GM12878 (cell line): Measurements from ENCODE around the gene LARP4B. TPM values are rescaled to one million over a fixed set of nuclear protein-coding genes. Genes with fewer than 3 reads are reported as not detected.

ENCODE experiments used
- ATAC-seq: fragments of 200-7000 bp; cut with Tn5 transposase; 3 replicates; pipeline ENCODE4 v1.9.1; 2020; ENCODE audit warnings: mild to moderate bottlenecking, moderate library complexity
- BruUV-seq: library from RNA; stranded (reverse); fragments of 400-500 nt; replicated peaks from 2 replicates; lab custom pipeline; 2021; lab: Mats Ljungman, UMichigan
- CTCF ChIA-PET: fragments of 300-600 bp; sonication (Branson Sonifier 250); formaldehyde crosslinking; extraction: SDS; loops from one replicate; lab custom pipeline; 2021; ENCODE audit warnings: inconsistent platforms; lab: Yijun Ruan, JAX
- POLR2A ChIA-PET: fragments of 350-600 bp; formaldehyde crosslinking; extraction: SDS; loops from one replicate; lab custom pipeline; 2021; ENCODE audit warnings: inconsistent platforms; lab: Charles Lee
- RAD21 ChIA-PET: fragments of 300-600 bp; sonication (Branson Sonifier 250); formaldehyde crosslinking; loops from one replicate; lab custom pipeline; 2023; ENCODE audit warnings: antibody characterized with exemption; ENCODE audit not compliant: unreplicated experiment; lab: Charles Lee
- SMC1A ChIA-PET: fragments of 300-600 bp; sonication (Branson Sonifier 250); formaldehyde crosslinking; loops from one replicate; lab custom pipeline; 2023; ENCODE audit not compliant: unreplicated experiment, uncharacterized antibody; lab: Charles Lee
- DNase-seq: peaks from one replicate; pipeline ENCODE4 v3.0.0-alpha.2; 2011; ENCODE audit warnings: low read depth, low spot score
- FAIRE-seq: peaks from 3 replicates; lab custom pipeline; 2011; peaks lifted over from hg19 to GRCh38; lab: Jason Lieb, UNC
- H2AFZ ChIP-seq: 2 replicates; pipeline ENCODE4 v1.6.0; 2011; ENCODE audit warnings: low read depth, low read length, control low read depth; ENCODE audit not compliant: control insufficient read depth
- H3K27ac ChIP-seq: 2 replicates; pipeline ENCODE4 v1.5.1; 2011; ENCODE audit warnings: control low read depth; ENCODE audit not compliant: control insufficient read depth, insufficient read depth
- H3K27me3 ChIP-seq, 2 experiments: replicated peaks in 1 of 2; 2 replicates each; pipeline versions ENCODE4 v1.6.0 to v1.6.1; 2011; ENCODE audit warnings: low read length in 1 of 2; ENCODE audit not compliant: control insufficient read depth in 2 of 2, insufficient read depth in 2 of 2
- H3K36me3 ChIP-seq, 2 experiments: 2 replicates each; pipeline ENCODE4 v1.5.1; 2011; ENCODE audit warnings: low read length in 1 of 2; ENCODE audit not compliant: control insufficient read depth in 2 of 2, insufficient read depth in 2 of 2
- H3K4me1 ChIP-seq: 2 replicates; pipeline ENCODE4 v1.6.1; 2011; ENCODE audit warnings: mild to moderate bottlenecking, low read length, moderate library complexity, mixed read lengths; ENCODE audit not compliant: control insufficient read depth, insufficient read depth
- H3K4me2 ChIP-seq: 2 replicates; pipeline ENCODE4 v1.6.0; 2011; ENCODE audit warnings: control low read depth; ENCODE audit not compliant: control insufficient read depth, insufficient read depth
- H3K4me3 ChIP-seq: fragments of 200-600 bp; sonication (generic); 2 replicates; pipeline ENCODE4 v1.5.1; 2016
- H3K79me2 ChIP-seq: 2 replicates; pipeline ENCODE4 v1.6.0; 2011; ENCODE audit warnings: low read length; ENCODE audit not compliant: control insufficient read depth, insufficient read depth
- H3K9ac ChIP-seq: 2 replicates; pipeline ENCODE4 v1.8.0; 2011; ENCODE audit warnings: low read length, control low read depth, mixed read lengths; ENCODE audit not compliant: control insufficient read depth, insufficient read depth
- H3K9me3 ChIP-seq: replicated peaks from 3 replicates; pipeline ENCODE4 v1.5.1; 2011; ENCODE audit warnings: mild to moderate bottlenecking, low read length; ENCODE audit not compliant: control insufficient read depth, insufficient read depth
- H4K20me1 ChIP-seq: 2 replicates; pipeline ENCODE4 v1.6.0; 2011; ENCODE audit not compliant: control insufficient read depth, insufficient read depth
- BCLAF1 ChIP-seq: fragments of 450-650 bp; IDR thresholded peaks from 2 replicates; pipeline ENCODE4 v1.6.1; 2017; ENCODE audit warnings: antibody characterized with exemption, mild to moderate bottlenecking, moderate library complexity
- CHD4 ChIP-seq: fragments of 200-600 bp; sonication (generic); IDR thresholded peaks from 2 replicates; pipeline ENCODE4 v1.6.1; 2016; ENCODE audit warnings: mild to moderate bottlenecking
- EGR1 ChIP-seq, 2 experiments: IDR thresholded peaks; 1 replicate in 1 of 2; 2 replicates in 1 of 2; pipeline ENCODE4 v1.6.1; 2011 to 2012; ENCODE audit warnings: low read depth in 2 of 2, low read length in 2 of 2, borderline replicate concordance in 1 of 2, mild to moderate bottlenecking in 1 of 2, moderate library complexity in 1 of 2
- ESRRA ChIP-seq: IDR thresholded peaks from 2 replicates; pipeline ENCODE4 v1.6.1; 2012; ENCODE audit warnings: mild to moderate bottlenecking, low read length, improper control_type of control experiment
- IKZF1 ChIP-seq: fragments of 450-650 bp; conservative IDR thresholded peaks from 2 replicates; pipeline ENCODE4 v1.6.1; 2017; ENCODE audit warnings: antibody characterized with exemption, mild to moderate bottlenecking
- JUND ChIP-seq: IDR thresholded peaks from 2 replicates; pipeline ENCODE4 v1.6.1; 2012; ENCODE audit warnings: low read depth, mild to moderate bottlenecking, low read length, improper control_type of control experiment, moderate library complexity
- MTA2 ChIP-seq: fragments of 450-650 bp; IDR thresholded peaks from 2 replicates; pipeline ENCODE4 v1.6.1; 2016; ENCODE audit warnings: low read depth, mild to moderate bottlenecking, moderate library complexity
- MYC ChIP-seq: IDR thresholded peaks from 2 replicates; pipeline ENCODE4 v1.6.1; 2011; ENCODE audit warnings: mild to moderate bottlenecking, low read length, moderate library complexity, inconsistent platforms; ENCODE audit not compliant: insufficient read depth, insufficient replicate concordance, insufficient read length, severe bottlenecking
- POLR2A ChIP-seq: IDR thresholded peaks from 2 replicates; pipeline ENCODE4 v1.6.1; 2011; ENCODE audit warnings: low read depth, mild to moderate bottlenecking, low read length
- RBBP5 ChIP-seq: fragments of 200-600 bp; sonication (generic); conservative IDR thresholded peaks from 2 replicates; pipeline ENCODE4 v1.6.1; 2016
- SMAD1 ChIP-seq: fragments of 450-650 bp; IDR thresholded peaks from 2 replicates; pipeline ENCODE4 v1.6.1; 2018; ENCODE audit warnings: mild to moderate bottlenecking, low read depth; ENCODE audit not compliant: partially characterized antibody
- SMC3 ChIP-seq: IDR thresholded peaks from 2 replicates; pipeline ENCODE4 v1.6.1; 2011; ENCODE audit warnings: low read length, improper control_type of control experiment, borderline replicate concordance
- SREBF2 ChIP-seq: IDR thresholded peaks from 2 replicates; pipeline ENCODE4 v1.6.1; 2012; ENCODE audit warnings: mild to moderate bottlenecking, low read length
- SRF ChIP-seq, 2 experiments: IDR thresholded peaks; 2 replicates each; pipeline ENCODE4 v1.6.1; 2011; ENCODE audit warnings: low read depth in 2 of 2, low read length in 2 of 2, mild to moderate bottlenecking in 1 of 2, moderate library complexity in 1 of 2
- USF2 ChIP-seq: IDR thresholded peaks from 2 replicates; pipeline ENCODE4 v1.6.1; 2011; ENCODE audit warnings: low read depth, low read length, improper control_type of control experiment, borderline replicate concordance
- ZNF217 ChIP-seq: fragments of 450-650 bp; IDR thresholded peaks from 2 replicates; pipeline ENCODE4 v1.6.1; 2017; ENCODE audit warnings: antibody characterized with exemption, mild to moderate bottlenecking
- WGBS: methylation state at CpG from one replicate; pipeline ENCODE4 v1.1.6; 2016; ENCODE audit warnings: low lambda C conversion rate; ENCODE audit not compliant: insufficient replicate concordance, insufficient coverage; ENCODE audit errors: missing lambda C conversion rate; 5-methylcytosine and 5-hydroxymethylcytosine counted together
- in situ Hi-C: fragments of 300-500 bp; cut with MboI; formaldehyde crosslinking; loops from 9 replicates; pipeline ENCODE4 v1.14.3; 2018; ENCODE audit warnings: mixed read lengths
- intact Hi-C: fragments of 100-400 bp; cut with micrococcal nuclease; formaldehyde crosslinking; loops from one replicate; pipeline ENCODE4 v1.14.2; 2022; ENCODE audit not compliant: unreplicated experiment
- polyA plus RNA-seq, 11 experiments: library from polyadenylated mRNA; depleted of rRNA in 4 of 11; unstranded in 6 of 11; stranded (reverse) in 5 of 11; fragments of >200 nt; fragmentation: Nextera tagmentation in 4 of 11; fragmentation: Illumina TruSeq in 1 of 11; extraction: Ambion mirVana in 4 of 11; extraction: Trizol in 1 of 11; gene quantifications; 1 replicate in 1 of 11; 2 replicates in 10 of 11; pipeline versions ENCODE4 v1.2.1 to v1.2.3, GENCODE V29; 2011 to 2016; ENCODE audit warnings: inconsistent platforms in 2 of 11, missing spikeins in 2 of 11, low read depth in 1 of 11
- total RNA-seq, 4 experiments: library from RNA; depleted of rRNA in 3 of 4; stranded (reverse); fragments of >200 nt in 3 of 4; fragmentation: Illumina TruSeq in 1 of 4; extraction: Trizol in 1 of 4; gene quantifications; 2 replicates each; pipeline versions ENCODE4 v1.2.1 to v1.2.3, GENCODE V29; 2013 to 2021
- TF ChIP-seq, protein P1 (sequence below): fragments of 150-350 bp; IDR thresholded peaks from 2 replicates; pipeline ENCODE4 v1.6.1; 2014; ENCODE audit warnings: mild to moderate bottlenecking, low read depth, low read length
- TF ChIP-seq, protein P2 (sequence below): fragments of 150-350 bp; IDR thresholded peaks from 2 replicates; pipeline ENCODE4 v1.6.1; 2016; ENCODE audit warnings: low read depth, low read length

Gene LARP4B
- total and polyA plus RNA-seq, 10 of the 15 experiments (the other 5 are each of a cell fraction or from before 2014, with no cell fraction given), result 10.5 to 119 (median 39.4) TPM

DNA sequence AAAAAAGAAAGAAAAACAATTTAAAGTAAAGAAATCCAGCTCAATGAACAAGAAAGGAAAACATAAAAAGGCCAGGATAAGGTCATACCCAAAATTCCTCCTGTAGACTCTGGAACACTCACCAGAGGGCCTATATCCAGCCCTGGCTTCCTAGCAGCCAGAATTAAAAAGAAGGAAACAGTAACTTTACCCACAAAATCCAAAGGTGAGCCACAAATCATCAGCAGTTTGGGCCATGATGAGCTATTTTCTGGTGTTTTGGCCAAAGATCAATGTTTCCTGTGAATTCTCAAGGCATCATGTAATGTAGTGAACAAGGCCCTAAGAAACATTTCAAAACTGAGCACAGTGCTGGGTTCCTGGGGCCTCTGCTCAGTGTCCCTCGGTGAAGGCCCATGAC lies 87.8 kb downstream of the LARP4B start:
- TF ChIP-seq, protein P1, sequence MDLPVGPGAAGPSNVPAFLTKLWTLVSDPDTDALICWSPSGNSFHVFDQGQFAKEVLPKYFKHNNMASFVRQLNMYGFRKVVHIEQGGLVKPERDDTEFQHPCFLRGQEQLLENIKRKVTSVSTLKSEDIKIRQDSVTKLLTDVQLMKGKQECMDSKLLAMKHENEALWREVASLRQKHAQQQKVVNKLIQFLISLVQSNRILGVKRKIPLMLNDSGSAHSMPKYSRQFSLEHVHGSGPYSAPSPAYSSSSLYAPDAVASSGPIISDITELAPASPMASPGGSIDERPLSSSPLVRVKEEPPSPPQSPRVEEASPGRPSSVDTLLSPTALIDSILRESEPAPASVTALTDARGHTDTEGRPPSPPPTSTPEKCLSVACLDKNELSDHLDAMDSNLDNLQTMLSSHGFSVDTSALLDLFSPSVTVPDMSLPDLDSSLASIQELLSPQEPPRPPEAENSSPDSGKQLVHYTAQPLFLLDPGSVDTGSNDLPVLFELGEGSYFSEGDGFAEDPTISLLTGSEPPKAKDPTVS, result no peak
- TF ChIP-seq MTA2, result no peak
- no peak for TF ChIP-seq SMC3
- TF ChIP-seq JUND, result no peak
- TF ChIP-seq USF2, result no peak
- TF ChIP-seq, protein P2, sequence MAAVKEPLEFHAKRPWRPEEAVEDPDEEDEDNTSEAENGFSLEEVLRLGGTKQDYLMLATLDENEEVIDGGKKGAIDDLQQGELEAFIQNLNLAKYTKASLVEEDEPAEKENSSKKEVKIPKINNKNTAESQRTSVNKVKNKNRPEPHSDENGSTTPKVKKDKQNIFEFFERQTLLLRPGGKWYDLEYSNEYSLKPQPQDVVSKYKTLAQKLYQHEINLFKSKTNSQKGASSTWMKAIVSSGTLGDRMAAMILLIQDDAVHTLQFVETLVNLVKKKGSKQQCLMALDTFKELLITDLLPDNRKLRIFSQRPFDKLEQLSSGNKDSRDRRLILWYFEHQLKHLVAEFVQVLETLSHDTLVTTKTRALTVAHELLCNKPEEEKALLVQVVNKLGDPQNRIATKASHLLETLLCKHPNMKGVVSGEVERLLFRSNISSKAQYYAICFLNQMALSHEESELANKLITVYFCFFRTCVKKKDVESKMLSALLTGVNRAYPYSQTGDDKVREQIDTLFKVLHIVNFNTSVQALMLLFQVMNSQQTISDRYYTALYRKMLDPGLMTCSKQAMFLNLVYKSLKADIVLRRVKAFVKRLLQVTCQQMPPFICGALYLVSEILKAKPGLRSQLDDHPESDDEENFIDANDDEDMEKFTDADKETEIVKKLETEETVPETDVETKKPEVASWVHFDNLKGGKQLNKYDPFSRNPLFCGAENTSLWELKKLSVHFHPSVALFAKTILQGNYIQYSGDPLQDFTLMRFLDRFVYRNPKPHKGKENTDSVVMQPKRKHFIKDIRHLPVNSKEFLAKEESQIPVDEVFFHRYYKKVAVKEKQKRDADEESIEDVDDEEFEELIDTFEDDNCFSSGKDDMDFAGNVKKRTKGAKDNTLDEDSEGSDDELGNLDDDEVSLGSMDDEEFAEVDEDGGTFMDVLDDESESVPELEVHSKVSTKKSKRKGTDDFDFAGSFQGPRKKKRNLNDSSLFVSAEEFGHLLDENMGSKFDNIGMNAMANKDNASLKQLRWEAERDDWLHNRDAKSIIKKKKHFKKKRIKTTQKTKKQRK, result no peak
- no peak for TF ChIP-seq ESRRA
- no peak for TF ChIP-seq SREBF2
- TF ChIP-seq MYC, result no peak
- TF ChIP-seq EGR1 (IDR thresholded peaks at IDR 0.05; ENCODE audit: borderline replicate concordance in 1 of 2, low read depth in 2 of 2, low read length in 2 of 2), result no peak
- TF ChIP-seq SRF (IDR thresholded peaks at IDR 0.05; ENCODE audit: low read depth in 2 of 2, low read length in 2 of 2), result no peak
- TF ChIP-seq CHD4, result no peak
- no peak for TF ChIP-seq POLR2A
- TF ChIP-seq ZNF217, result no peak
- TF ChIP-seq IKZF1, result no peak
- no peak for TF ChIP-seq SMAD1
- TF ChIP-seq RBBP5, result no peak
- TF ChIP-seq BCLAF1, result no peak
- TF ChIP-seq, all 136 proteins: peak for 0
- Histone ChIP-seq H3K27me3 (no peaks in the 10 kb centered on the region), H3K36me3 (peaks cover 19 to 35% of the 10 kb centered on the region in 2 experiments), H3K9me3 (no peaks in the 10 kb centered on the region), H3K4me1 (peaks cover 3% of the 10 kb centered on the region; the same call in 1 of the 2 replicates), H4K20me1 (no peaks in the 10 kb centered on the region; the same call in none of the 2 replicates), H3K79me2 (peaks cover 10% of the 10 kb centered on the region), H3K4me2 (no peak overlapping the region), H3K4me3 (no peak overlapping the region), H2AFZ (no peak overlapping the region), H3K9ac (no peak overlapping the region), H3K27ac (no peak overlapping the region)
- in situ Hi-C loops (no loop called here), intact Hi-C loops (no loop called here)
- 100% methylated on average over 1 of the region's 1 CpG for WGBS
- no TSS peak for BruUV-seq
- ATAC-seq (no peak), DNase-seq (no peak), FAIRE-seq (no peak)
- ChIA-PET CTCF (no interaction called here), POLR2A (no interaction called here), RAD21 (no interaction called here), SMC1A (no interaction called here)
